Panc1 (cell line): ENCODE results near the gene POC1B. TPM values are rescaled to one million over a fixed set of nuclear protein-coding genes. Genes with fewer than 3 reads are reported as not detected.

Experiments used
- ATAC-seq: fragments of 200-7000 bp; cut with Tn5 transposase; 2 replicates; pipeline ENCODE4 v1.9.1; 2020; ENCODE audit warnings: mild to moderate bottlenecking, moderate library complexity
- BruUV-seq: library from RNA; stranded (reverse); fragments of 400-500 nt; replicated peaks from 2 replicates; lab custom pipeline; 2021; lab: Mats Ljungman, UMichigan
- CTCF ChIA-PET: fragments of 300-600 bp; sonication (Branson Sonifier 250); formaldehyde crosslinking; loops from one replicate; lab custom pipeline; 2022; ENCODE audit warnings: antibody characterized with exemption; lab: Charles Lee
- POLR2A ChIA-PET: fragments of 300-600 bp; sonication (Branson Sonifier 250); formaldehyde crosslinking; loops from one replicate; lab custom pipeline; 2022; ENCODE audit warnings: antibody characterized with exemption; lab: Charles Lee
- DNase-seq: peaks from one replicate; pipeline ENCODE4 v3.0.0-alpha.2; 2010; ENCODE audit warnings: low read depth, low spot score
- H3K27ac ChIP-seq: 2 replicates; pipeline ENCODE4 v1.5.1; 2011; ENCODE audit warnings: mild to moderate bottlenecking, low read length, inconsistent platforms
- H3K27me3 ChIP-seq: fragments of 200-500 bp; sonication (Bioruptor generic); 2 replicates; pipeline ENCODE4 v1.6.0; 2014; ENCODE audit warnings: low read length, inconsistent platforms; ENCODE audit not compliant: control insufficient read depth, insufficient read depth
- H3K36me3 ChIP-seq: fragments of 200-500 bp; sonication (Bioruptor generic); 2 replicates; pipeline ENCODE4 v1.5.1; 2014; ENCODE audit warnings: inconsistent platforms, mild to moderate bottlenecking, low read length, moderate library complexity; ENCODE audit not compliant: control insufficient read depth, insufficient read depth
- H3K4me1 ChIP-seq: 2 replicates; pipeline ENCODE4 v1.5.1; 2011; ENCODE audit warnings: inconsistent platforms, mild to moderate bottlenecking, low read length, moderate library complexity; ENCODE audit not compliant: control insufficient read depth, insufficient read depth
- H3K4me3 ChIP-seq, 2 experiments: 2 replicates each; pipeline ENCODE4 v1.5.1; 2011 to 2012; ENCODE audit warnings: low read depth in 2 of 2, low read length in 2 of 2, mild to moderate bottlenecking in 2 of 2, inconsistent platforms in 1 of 2, moderate library complexity in 1 of 2
- H3K9me3 ChIP-seq: fragments of 200-500 bp; sonication (Bioruptor generic); 2 replicates; pipeline ENCODE4 v1.5.1; 2014; ENCODE audit warnings: low read depth, mild to moderate bottlenecking, inconsistent platforms, low read length, moderate library complexity; ENCODE audit not compliant: control insufficient read depth, insufficient read depth
- POLR2AphosphoS5 ChIP-seq: IDR thresholded peaks from 2 replicates; pipeline ENCODE4 v1.6.1; 2012; ENCODE audit warnings: mild to moderate bottlenecking, low read depth, low read length, moderate library complexity
- SIN3A ChIP-seq: IDR thresholded peaks from 2 replicates; pipeline ENCODE4 v1.6.1; 2012; ENCODE audit warnings: low read depth, mild to moderate bottlenecking, low read length, moderate library complexity, borderline replicate concordance; ENCODE audit not compliant: insufficient read depth
- TCF7L2 ChIP-seq: IDR thresholded peaks from 2 replicates; pipeline ENCODE4 v1.6.1; 2011; ENCODE audit warnings: mild to moderate bottlenecking, low read depth, low read length, inconsistent platforms
- in situ Hi-C: cut with HindIII; loops from 2 replicates; pipeline ENCODE4 v1.10.0; 2016; ENCODE audit warnings: low sequenced_read_pairs, low pct_unique_long_range_greater_than_20kb
- intact Hi-C: fragments of 100-400 bp; cut with micrococcal nuclease; formaldehyde crosslinking; loops from one replicate; pipeline ENCODE4 v1.10.0; 2022; ENCODE audit not compliant: unreplicated experiment
- total RNA-seq: library from RNA; stranded (reverse); gene quantifications from one replicate; pipeline ENCODE4 v1.2.1, GENCODE V29; 2021; ENCODE audit not compliant: unreplicated experiment
- TF ChIP-seq, protein P1 (sequence below), 2 experiments: IDR thresholded peaks; 2 replicates each; pipeline ENCODE4 v1.6.1; 2011 to 2012; ENCODE audit warnings: low read depth in 2 of 2, control low read depth in 1 of 2, low read length in 1 of 2, mild to moderate bottlenecking in 1 of 2, moderate library complexity in 1 of 2; ENCODE audit not compliant: insufficient read depth in 1 of 2
- TF ChIP-seq, protein P2 (sequence below): fragments of 450-650 bp; IDR thresholded peaks from 2 replicates; pipeline ENCODE4 v1.5.1; 2017; ENCODE audit warnings: mild to moderate bottlenecking

POC1B gene
- total RNA-seq, 1 experiment from 2014 or later, result 7.3 TPM

DNA sequence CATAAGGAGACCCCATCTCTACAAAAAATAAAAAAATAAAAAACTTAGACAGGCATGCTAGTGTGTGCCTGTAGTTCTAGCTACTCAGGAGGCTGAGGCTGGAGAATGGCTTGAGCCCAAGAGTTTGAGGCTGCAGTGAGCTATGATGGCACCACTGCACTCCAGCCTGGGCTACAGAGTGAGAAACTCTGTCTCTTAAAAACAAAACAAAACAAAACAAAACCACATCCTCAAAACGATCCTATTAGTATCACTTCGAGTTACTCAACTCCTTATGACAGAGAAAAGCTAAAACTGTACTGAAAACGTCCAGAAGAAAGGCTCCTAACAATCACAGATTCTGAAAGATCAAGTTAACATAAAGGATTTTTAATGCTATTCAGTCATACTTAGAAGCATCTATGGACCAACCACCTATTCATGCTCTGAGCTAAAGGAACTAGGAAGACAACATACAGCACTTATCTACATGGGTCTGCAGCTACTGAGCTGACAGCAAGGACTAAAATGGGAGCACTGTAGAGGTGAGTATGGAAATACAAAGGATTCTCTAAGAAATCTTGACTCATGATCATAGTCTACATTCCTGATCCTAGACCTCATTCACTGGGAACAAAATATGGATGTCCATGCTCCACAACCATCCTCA is 98.2 kb downstream of the POC1B start:
- no peak overlapping the region for H3K27ac ChIP-seq
- TF ChIP-seq SIN3A (no peak), TCF7L2 (no peak), POLR2AphosphoS5 (no peak)
- H3K4me3 ChIP-seq, result no peak overlapping the region
- no TSS peak for BruUV-seq
- no peaks in the 10 kb centered on the region for H3K4me1 ChIP-seq
- CTCF ChIA-PET, result no interaction called here
- POLR2A ChIA-PET, result no interaction called here
- intact Hi-C loops, result no loop called here
- DNase-seq (no peak), ATAC-seq (no peak)
- no peaks in the 10 kb centered on the region for H3K36me3 ChIP-seq
- in situ Hi-C loops, result no loop called here
- no peaks in the 10 kb centered on the region for H3K9me3 ChIP-seq
- no peaks in the 10 kb centered on the region for H3K27me3 ChIP-seq

DNA sequence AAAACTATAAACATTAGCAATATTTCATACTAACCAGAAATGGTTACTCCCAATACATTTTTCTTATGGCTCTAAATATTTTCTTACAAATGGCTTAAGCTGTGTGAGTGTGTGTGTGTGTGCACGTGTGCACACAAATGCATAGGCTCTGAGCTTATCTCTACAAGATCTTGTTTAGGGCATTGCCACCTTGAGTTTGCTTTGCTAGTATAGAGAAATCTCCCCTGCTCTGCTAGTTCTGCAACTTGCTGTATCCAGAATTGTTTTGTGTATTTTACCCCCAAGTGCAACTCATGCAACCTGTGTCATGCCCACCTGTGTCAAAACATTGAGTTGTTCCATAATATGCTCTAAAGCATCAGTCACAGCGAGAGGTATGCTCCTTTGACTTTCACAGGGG is 101.0 kb downstream of the POC1B start:
- no TSS peak for BruUV-seq
- Histone ChIP-seq H3K27me3 (no peaks in the 10 kb centered on the region), H3K4me1 (no peaks in the 10 kb centered on the region), H3K27ac (no peak overlapping the region), H3K9me3 (no peaks in the 10 kb centered on the region), H3K36me3 (no peaks in the 10 kb centered on the region), H3K4me3 (no peak overlapping the region)
- no peak for DNase-seq
- TF ChIP-seq TCF7L2, result no peak
- no peak for TF ChIP-seq POLR2AphosphoS5
- TF ChIP-seq, protein P1, sequence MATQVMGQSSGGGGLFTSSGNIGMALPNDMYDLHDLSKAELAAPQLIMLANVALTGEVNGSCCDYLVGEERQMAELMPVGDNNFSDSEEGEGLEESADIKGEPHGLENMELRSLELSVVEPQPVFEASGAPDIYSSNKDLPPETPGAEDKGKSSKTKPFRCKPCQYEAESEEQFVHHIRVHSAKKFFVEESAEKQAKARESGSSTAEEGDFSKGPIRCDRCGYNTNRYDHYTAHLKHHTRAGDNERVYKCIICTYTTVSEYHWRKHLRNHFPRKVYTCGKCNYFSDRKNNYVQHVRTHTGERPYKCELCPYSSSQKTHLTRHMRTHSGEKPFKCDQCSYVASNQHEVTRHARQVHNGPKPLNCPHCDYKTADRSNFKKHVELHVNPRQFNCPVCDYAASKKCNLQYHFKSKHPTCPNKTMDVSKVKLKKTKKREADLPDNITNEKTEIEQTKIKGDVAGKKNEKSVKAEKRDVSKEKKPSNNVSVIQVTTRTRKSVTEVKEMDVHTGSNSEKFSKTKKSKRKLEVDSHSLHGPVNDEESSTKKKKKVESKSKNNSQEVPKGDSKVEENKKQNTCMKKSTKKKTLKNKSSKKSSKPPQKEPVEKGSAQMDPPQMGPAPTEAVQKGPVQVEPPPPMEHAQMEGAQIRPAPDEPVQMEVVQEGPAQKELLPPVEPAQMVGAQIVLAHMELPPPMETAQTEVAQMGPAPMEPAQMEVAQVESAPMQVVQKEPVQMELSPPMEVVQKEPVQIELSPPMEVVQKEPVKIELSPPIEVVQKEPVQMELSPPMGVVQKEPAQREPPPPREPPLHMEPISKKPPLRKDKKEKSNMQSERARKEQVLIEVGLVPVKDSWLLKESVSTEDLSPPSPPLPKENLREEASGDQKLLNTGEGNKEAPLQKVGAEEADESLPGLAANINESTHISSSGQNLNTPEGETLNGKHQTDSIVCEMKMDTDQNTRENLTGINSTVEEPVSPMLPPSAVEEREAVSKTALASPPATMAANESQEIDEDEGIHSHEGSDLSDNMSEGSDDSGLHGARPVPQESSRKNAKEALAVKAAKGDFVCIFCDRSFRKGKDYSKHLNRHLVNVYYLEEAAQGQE (IDR thresholded peaks at IDR 0.05; ENCODE audit: insufficient read depth in 1 of 2, low read depth in 2 of 2, low read length in 1 of 2), result no peak
- no peak for TF ChIP-seq SIN3A
- TF ChIP-seq, protein P2, sequence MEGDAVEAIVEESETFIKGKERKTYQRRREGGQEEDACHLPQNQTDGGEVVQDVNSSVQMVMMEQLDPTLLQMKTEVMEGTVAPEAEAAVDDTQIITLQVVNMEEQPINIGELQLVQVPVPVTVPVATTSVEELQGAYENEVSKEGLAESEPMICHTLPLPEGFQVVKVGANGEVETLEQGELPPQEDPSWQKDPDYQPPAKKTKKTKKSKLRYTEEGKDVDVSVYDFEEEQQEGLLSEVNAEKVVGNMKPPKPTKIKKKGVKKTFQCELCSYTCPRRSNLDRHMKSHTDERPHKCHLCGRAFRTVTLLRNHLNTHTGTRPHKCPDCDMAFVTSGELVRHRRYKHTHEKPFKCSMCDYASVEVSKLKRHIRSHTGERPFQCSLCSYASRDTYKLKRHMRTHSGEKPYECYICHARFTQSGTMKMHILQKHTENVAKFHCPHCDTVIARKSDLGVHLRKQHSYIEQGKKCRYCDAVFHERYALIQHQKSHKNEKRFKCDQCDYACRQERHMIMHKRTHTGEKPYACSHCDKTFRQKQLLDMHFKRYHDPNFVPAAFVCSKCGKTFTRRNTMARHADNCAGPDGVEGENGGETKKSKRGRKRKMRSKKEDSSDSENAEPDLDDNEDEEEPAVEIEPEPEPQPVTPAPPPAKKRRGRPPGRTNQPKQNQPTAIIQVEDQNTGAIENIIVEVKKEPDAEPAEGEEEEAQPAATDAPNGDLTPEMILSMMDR, result no peak
- POLR2A ChIA-PET, result no interaction called here
- in situ Hi-C loops (no loop called here), intact Hi-C loops (no loop called here)
- ATAC-seq, result no peak
- CTCF ChIA-PET, result no interaction called here

DNA sequence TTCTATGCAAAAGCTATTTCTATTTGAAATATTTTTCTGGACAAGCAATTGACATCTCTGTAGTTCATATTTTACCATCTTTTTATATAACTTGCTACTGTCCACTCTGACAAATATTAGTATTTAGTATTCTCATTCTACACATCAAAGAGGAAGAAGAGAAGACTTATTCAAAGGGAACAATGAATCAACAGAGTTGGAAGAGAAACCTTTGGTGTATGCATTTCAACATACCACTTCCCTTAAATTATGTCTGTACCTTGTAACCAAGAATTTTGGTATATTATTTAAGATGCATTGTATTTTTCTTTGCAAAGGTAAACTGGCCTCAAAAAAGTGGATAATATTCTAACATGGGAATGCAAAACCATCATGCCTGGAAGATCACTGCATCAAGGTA is 101.5 kb downstream of the POC1B start:
- TF ChIP-seq POLR2AphosphoS5, result no peak
- TF ChIP-seq, protein P2, result no peak
- no peak for TF ChIP-seq SIN3A
- no peak for TF ChIP-seq TCF7L2
- TF ChIP-seq, protein P1 (IDR thresholded peaks at IDR 0.05; ENCODE audit: insufficient read depth in 1 of 2, low read depth in 2 of 2, low read length in 1 of 2), result no peak
- in situ Hi-C loops, result no loop called here
- Histone ChIP-seq H3K27ac (no peak overlapping the region), H3K27me3 (no peaks in the 10 kb centered on the region), H3K4me1 (no peaks in the 10 kb centered on the region), H3K9me3 (no peaks in the 10 kb centered on the region), H3K36me3 (no peaks in the 10 kb centered on the region), H3K4me3 (no peak overlapping the region)
- ChIA-PET CTCF (no interaction called here), POLR2A (no interaction called here)
- DNase-seq (no peak), ATAC-seq (no peak)
- BruUV-seq, result no TSS peak
- intact Hi-C loops, result no loop called here
